ENCODE data around the gene GDF15.

GDF15 gene

DNA sequence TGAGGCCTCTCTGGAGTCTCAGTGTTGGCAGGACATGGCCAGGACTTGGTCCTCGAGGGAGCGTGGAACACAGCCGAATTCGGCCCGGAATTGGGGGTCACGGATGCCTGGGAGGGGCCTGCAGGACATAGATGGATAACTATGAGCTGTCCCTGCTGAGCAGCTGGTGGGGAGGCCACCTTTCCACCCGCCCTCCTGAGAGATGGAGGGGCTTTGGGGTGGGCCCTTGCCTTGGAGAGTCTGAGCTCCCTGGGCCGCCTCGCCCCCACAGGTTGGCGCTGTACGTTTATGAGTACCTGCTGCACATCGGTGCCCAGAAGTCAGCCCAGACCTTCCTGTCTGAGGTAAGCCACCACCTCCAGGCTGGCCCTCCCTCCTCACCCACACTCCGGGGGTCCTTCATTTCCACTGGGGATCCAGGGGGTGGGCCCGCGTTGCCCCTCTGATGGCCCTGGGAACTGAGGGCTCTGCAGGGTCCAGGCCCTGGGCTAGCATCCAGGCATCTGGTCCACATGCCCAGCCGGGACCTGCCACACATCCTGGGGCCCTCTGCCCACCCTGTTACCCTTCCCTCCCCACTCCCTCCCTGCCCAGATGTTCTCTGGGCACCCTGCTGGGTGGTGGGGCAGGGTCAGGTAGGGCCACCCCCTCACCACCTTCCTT, 41.3 kb downstream of the GDF15 start:
- Histone ChIP-seq H3K36me3 (ENCODE audit: insufficient read depth, low read length) (no peaks in the 10 kb centered on the region), H3K4me2 (ENCODE audit: low read depth, low read length, poor library complexity, severe bottlenecking) (no peak overlapping the region), H3K9ac (ENCODE audit: low read depth, low read length, poor library complexity, severe bottlenecking) (no peak overlapping the region), H3K4me3 (ENCODE audit: low read length, poor library complexity, severe bottlenecking) (no peak overlapping the region), H4K20me1 (ENCODE audit: insufficient read depth, low read length, poor library complexity, severe bottlenecking) (peaks cover 35% of the 10 kb centered on the region), H3F3A (ENCODE audit: low read depth) (no peaks in the 10 kb centered on the region), H3K79me2 (ENCODE audit: insufficient read depth, low read length) (peaks cover 53% of the 10 kb centered on the region), H3K9me3 (ENCODE audit: insufficient read depth, low read depth, low read length) (no peaks in the 10 kb centered on the region), H3K27me3 (ENCODE audit: insufficient read depth, low read length, poor library complexity, severe bottlenecking) (no peaks in the 10 kb centered on the region), H3K9me2 (replicated peaks; ENCODE audit: low read depth, low read length) (no peaks in the 10 kb centered on the region), H3K4me1 (ENCODE audit: insufficient read depth, low read length, poor library complexity, severe bottlenecking) (peaks cover 29% of the 10 kb centered on the region), H2AFZ (ENCODE audit: low read length) (no peak overlapping the region)
- no peak for TF ChIP-seq EZH2phosphoT487 (IDR thresholded peaks at IDR 0.05; ENCODE audit: borderline replicate concordance)
- no peak for TF ChIP-seq CTCF (conservative IDR thresholded peaks at IDR 0.05; ENCODE audit: low read length)

- no peak overlapping the region for H3K9ac ChIP-seq (ENCODE audit: low read depth, low read length, poor library complexity, severe bottlenecking)
- peaks cover 48% of the 10 kb centered on the region; the same call in 1 of the 2 replicates for H3K79me2 ChIP-seq (ENCODE audit: insufficient read depth, low read length)
- no peaks in the 10 kb centered on the region for H3F3A ChIP-seq (ENCODE audit: low read depth)
- TF ChIP-seq EZH2phosphoT487 (IDR thresholded peaks at IDR 0.05; ENCODE audit: borderline replicate concordance): no peak
- TF ChIP-seq CTCF (conservative IDR thresholded peaks at IDR 0.05; ENCODE audit: low read length): no peak
- H3K4me2 ChIP-seq (ENCODE audit: low read depth, low read length, poor library complexity, severe bottlenecking): no peak overlapping the region
- H2AFZ ChIP-seq (ENCODE audit: low read length): no peak overlapping the region
- H3K27me3 ChIP-seq (ENCODE audit: insufficient read depth, low read length, poor library complexity, severe bottlenecking): no peaks in the 10 kb centered on the region
- H3K9me3 ChIP-seq (ENCODE audit: insufficient read depth, low read depth, low read length): no peaks in the 10 kb centered on the region
- H3K4me1 ChIP-seq (ENCODE audit: insufficient read depth, low read length, poor library complexity, severe bottlenecking): peaks cover 24% of the 10 kb centered on the region
- no peak overlapping the region for H3K4me3 ChIP-seq (ENCODE audit: low read length, poor library complexity, severe bottlenecking)
- H4K20me1 ChIP-seq (ENCODE audit: insufficient read depth, low read length, poor library complexity, severe bottlenecking): peaks cover 30% of the 10 kb centered on the region
- no peaks in the 10 kb centered on the region for H3K9me2 ChIP-seq (replicated peaks; ENCODE audit: low read depth, low read length)
- no peaks in the 10 kb centered on the region for H3K36me3 ChIP-seq (ENCODE audit: insufficient read depth, low read length)
Observed at GRCh38 chr19:18427743-18428113, 41.8 kb downstream of the GDF15 start.

DNA sequence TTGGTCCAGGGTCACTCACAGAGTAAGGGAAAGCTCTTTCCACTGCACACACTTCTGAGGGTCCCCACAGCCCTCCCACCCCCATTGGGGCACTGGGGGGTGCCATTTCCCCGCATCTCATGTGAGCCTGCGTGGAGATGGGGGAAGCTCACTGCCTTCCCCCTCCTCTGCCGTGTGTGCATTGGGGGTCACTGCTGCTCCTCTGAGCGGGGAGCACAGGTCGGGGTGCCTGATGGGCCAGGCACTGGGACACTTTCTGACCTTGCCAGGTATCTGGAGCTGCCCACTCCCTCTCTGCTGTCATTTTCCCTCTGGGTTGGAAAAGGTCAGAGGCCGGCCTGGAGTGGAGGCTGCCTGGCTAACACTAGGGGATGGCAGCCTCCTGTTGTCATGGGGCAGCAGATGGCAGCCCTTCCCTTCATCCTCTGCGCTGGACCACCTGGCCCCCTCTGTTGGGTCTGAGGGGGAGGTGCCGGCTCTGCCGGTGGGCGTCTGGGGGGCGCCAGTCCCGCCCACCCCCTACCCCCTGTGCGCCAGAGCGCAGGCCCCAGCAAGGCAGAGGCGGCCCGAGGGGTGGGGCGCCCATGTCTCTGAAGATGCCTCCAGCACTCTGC, 42.3 kb downstream of the GDF15 start:
- H3K4me2 ChIP-seq (ENCODE audit: low read depth, low read length, poor library complexity, severe bottlenecking): peak overlapping the region; percentile 88
- no peaks in the 10 kb centered on the region for H3K9me3 ChIP-seq (ENCODE audit: insufficient read depth, low read depth, low read length)
- no peaks in the 10 kb centered on the region for H3K27me3 ChIP-seq (ENCODE audit: insufficient read depth, low read length, poor library complexity, severe bottlenecking)
- H3K9me2 ChIP-seq (replicated peaks; ENCODE audit: low read depth, low read length): no peaks in the 10 kb centered on the region
- H3K9ac ChIP-seq (ENCODE audit: low read depth, low read length, poor library complexity, severe bottlenecking): no peak overlapping the region
- no peaks in the 10 kb centered on the region for H3F3A ChIP-seq (ENCODE audit: low read depth)
- no peak overlapping the region for H2AFZ ChIP-seq (ENCODE audit: low read length)
- peaks cover 19% of the 10 kb centered on the region for H3K4me1 ChIP-seq (ENCODE audit: insufficient read depth, low read length, poor library complexity, severe bottlenecking)
- no peaks in the 10 kb centered on the region for H3K36me3 ChIP-seq (ENCODE audit: insufficient read depth, low read length)
- peaks cover 42% of the 10 kb centered on the region; the same call in 1 of the 2 replicates for H3K79me2 ChIP-seq (ENCODE audit: insufficient read depth, low read length)
- TF ChIP-seq CTCF (conservative IDR thresholded peaks at IDR 0.05; ENCODE audit: low read length) (no peak), EZH2phosphoT487 (IDR thresholded peaks at IDR 0.05; ENCODE audit: borderline replicate concordance) (no peak)
- peaks cover 27% of the 10 kb centered on the region for H4K20me1 ChIP-seq (ENCODE audit: insufficient read depth, low read length, poor library complexity, severe bottlenecking)
- peak overlapping the region; percentile 72 for H3K4me3 ChIP-seq (ENCODE audit: low read length, poor library complexity, severe bottlenecking)

All from Loucy (cell line).